AG04449 (cell line): ENCODE data around the gene WDR62.

Experiments used
- CTCF ChIA-PET: fragments of 350-600 bp; formaldehyde crosslinking; extraction: SDS; loops from one replicate; lab custom pipeline; 2021; ENCODE audit warnings: antibody characterized with exemption; lab: Yijun Ruan, JAX
- POLR2A ChIA-PET: fragments of 400-600, 350-600 bp; formaldehyde crosslinking; extraction: SDS; loops from one replicate; lab custom pipeline; 2020; ENCODE audit warnings: antibody characterized with exemption, inconsistent platforms; lab: Yijun Ruan, JAX
- DNase-seq: peaks from one replicate; pipeline ENCODE4 v3.0.0-alpha.2; 2010; ENCODE audit warnings: low read depth, low spot score
- H3K4me3 ChIP-seq: 2 replicates; pipeline ENCODE4 v1.5.1; 2011; ENCODE audit warnings: low read depth, mild to moderate bottlenecking, control low read depth, low read length
- TF ChIP-seq, protein P1 (sequence below): IDR thresholded peaks from one replicate; pipeline ENCODE4 v1.5.1; 2011; ENCODE audit warnings: mild to moderate bottlenecking, moderate library complexity, low read length, control low read depth, inconsistent platforms; ENCODE audit not compliant: insufficient read depth; ENCODE audit errors: missing control alignments

Gene WDR62

DNA sequence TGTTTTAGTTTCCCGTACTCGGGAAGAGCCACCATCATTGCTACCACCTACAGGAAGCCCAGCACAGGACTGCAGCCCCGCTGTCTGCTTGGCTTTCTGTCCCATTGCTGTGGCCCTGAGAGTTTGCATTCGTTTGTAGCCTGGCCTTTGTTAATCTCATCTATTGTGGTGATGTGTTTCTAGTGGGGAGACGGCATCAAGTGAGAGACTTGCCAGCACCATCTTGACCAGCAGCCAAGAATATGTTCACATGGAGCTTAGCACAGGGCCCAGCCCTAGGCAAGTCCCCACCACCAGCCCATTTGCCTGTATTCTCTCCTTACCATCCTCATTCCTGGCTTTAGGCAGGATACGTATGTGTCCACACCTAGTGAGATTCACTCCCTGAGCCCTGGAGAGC lies 39.0 kb downstream of the WDR62 start:
- no peak for DNase-seq
- POLR2A ChIA-PET = no interaction called here
- no peak overlapping the region for H3K4me3 ChIP-seq
- TF ChIP-seq, protein P1, sequence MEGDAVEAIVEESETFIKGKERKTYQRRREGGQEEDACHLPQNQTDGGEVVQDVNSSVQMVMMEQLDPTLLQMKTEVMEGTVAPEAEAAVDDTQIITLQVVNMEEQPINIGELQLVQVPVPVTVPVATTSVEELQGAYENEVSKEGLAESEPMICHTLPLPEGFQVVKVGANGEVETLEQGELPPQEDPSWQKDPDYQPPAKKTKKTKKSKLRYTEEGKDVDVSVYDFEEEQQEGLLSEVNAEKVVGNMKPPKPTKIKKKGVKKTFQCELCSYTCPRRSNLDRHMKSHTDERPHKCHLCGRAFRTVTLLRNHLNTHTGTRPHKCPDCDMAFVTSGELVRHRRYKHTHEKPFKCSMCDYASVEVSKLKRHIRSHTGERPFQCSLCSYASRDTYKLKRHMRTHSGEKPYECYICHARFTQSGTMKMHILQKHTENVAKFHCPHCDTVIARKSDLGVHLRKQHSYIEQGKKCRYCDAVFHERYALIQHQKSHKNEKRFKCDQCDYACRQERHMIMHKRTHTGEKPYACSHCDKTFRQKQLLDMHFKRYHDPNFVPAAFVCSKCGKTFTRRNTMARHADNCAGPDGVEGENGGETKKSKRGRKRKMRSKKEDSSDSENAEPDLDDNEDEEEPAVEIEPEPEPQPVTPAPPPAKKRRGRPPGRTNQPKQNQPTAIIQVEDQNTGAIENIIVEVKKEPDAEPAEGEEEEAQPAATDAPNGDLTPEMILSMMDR = no peak
- CTCF ChIA-PET = interaction anchor here (1.2 kb wide), 1 partner anchor 13 kb away, joined by 3 read pairs; no protein-coding TSS in a partner anchor

- CTCF ChIA-PET = interaction anchor here (0.6 kb wide), 1 partner anchor 37 kb away, joined by 3 read pairs; no protein-coding TSS in a partner anchor
- DNase-seq = no peak
- H3K4me3 ChIP-seq = no peak overlapping the region
- TF ChIP-seq, protein P1 = no peak
- POLR2A ChIA-PET = no interaction called here
Observed at GRCh38 chr19:36097036-36097435, 42.3 kb downstream of the WDR62 start.

DNA sequence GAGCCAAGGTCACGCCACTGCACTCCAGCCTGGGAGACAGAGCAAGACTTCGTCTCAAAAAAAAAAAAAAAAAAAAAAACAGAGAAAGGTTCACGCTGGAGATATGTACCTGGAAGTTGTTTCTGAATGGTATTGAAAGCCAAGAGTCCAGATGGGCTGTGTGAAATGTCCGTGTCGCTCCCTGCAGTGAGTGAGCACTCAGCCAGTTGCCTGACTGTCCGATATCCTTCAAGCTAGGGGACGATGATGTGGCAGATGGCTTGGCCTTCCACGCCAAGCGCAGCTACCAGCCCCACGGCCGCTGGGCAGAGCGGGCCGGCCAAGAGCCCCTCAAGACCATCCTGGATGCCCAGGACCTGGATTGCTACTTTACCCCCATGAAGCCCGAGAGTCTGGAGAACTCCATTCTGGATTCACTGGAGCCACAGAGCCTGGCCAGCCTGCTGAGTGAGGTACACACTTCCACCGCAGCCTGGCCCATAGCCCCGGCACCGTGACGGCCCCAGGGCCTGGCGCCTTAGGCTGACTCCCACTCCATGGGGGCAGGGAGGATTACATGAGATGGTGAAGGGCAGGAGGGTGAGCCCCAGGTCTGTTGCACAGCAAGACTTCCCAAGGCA lies 44.6 kb downstream of the WDR62 start:
- CTCF ChIA-PET = no interaction called here
- POLR2A ChIA-PET = no interaction called here
- TF ChIP-seq, protein P1 = no peak
- H3K4me3 ChIP-seq = no peak overlapping the region
- DNase-seq = no peak

DNA sequence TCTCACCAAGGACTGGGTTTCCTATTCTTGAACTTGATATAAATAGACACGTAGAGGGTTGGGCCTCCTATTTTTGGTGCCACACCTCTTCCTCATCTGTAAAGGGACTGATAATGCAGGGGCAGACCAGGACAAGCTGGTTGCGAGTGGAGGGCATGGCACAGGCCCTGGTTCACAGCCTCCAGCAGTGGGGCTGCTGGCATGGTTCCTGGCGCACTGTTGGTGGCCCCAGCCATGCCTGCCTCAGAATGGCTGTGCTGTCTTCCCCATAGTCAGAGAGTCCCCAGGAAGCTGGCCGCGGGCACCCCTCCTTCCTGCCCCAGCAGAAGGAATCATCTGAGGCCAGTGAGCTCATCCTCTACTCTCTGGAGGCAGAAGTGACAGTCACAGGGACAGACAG lies 45.8 kb downstream of the WDR62 start:
- TF ChIP-seq, protein P1 = no peak
- H3K4me3 ChIP-seq = no peak overlapping the region
- no peak for DNase-seq
- ChIA-PET POLR2A (no interaction called here), CTCF (no interaction called here)

GRCh38 chr19:36101550-36102327 lies 47.0 kb downstream of the WDR62 start:
- POLR2A ChIA-PET = no interaction called here
- TF ChIP-seq, protein P1 = no peak
- no peak for DNase-seq
- no peak overlapping the region for H3K4me3 ChIP-seq
- CTCF ChIA-PET = interaction anchor here (1.0 kb wide), 1 partner anchor 13 kb away, joined by 3 read pairs; the partner anchor contains the start of genes POLR2I and TBCB

DNA sequence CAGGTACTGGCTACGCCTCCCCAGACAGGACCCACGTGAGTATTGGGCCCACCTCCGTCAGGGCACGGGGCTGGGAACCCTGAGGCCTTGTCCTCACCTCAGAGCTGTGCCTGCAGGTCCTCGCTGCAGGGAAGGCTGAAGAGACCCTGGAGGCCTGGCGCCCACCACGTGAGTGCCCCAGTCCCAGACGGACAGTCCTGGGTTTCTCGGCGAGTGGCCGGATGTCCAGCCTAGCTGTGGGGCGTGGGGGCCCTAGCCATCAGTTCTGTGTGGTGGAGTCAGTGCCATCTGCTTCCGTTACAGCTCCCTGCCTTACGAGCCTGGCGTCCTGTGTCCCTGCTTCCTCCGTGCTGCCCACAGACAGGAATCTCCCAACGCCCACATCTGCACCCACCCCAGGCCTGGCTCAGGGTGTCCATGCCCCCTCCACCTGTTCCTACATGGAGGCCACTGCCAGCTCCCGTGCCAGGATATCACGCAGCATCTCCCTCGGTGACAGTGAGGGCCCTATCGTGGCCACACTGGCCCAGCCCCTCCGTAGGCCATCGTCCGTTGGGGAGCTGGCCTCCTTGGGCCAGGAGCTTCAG lies 48.4 kb downstream of the WDR62 start:
- DNase-seq = no peak
- ChIA-PET CTCF (interaction anchor here (1.3 kb wide), 2 partner anchors 25 to 44 kb away, joined by 4 read pairs; no protein-coding TSS in a partner anchor), POLR2A (no interaction called here)
- H3K4me3 ChIP-seq = no peak overlapping the region
- TF ChIP-seq, protein P1 = no peak
